Subcutaneous adipose tissue (tissue), 4 donors: Measurements from ENCODE around the gene SIK3. TPM values are rescaled to one million over a fixed set of nuclear protein-coding genes. Genes with fewer than 3 reads are reported as not detected.

Source experiments
- CTCF ChIP-seq: fragments of 450-650 bp; IDR thresholded peaks from one replicate; pipeline ENCODE4 v1.5.1; 2016; ENCODE audit warnings: low read depth, mild to moderate bottlenecking, control low read depth, antibody characterized with exemption, moderate library complexity
- total RNA-seq, 4 donors: library from RNA; depleted of rRNA; stranded (reverse); fragments of >200 nt; gene quantifications; one replicate each; pipeline ENCODE4 v1.1.0, GENCODE V29; 2016

SIK3 gene
- total RNA-seq, 4 donors from 2014 or later, result 27.7 to 44.8 (median 40.3) TPM

GRCh38 chr11:116950210-116950609, 148.0 kb downstream of the SIK3 start:
- TF ChIP-seq CTCF, result no peak

GRCh38 chr11:116948391-116948790, 149.8 kb downstream of the SIK3 start:
- TF ChIP-seq CTCF, result no peak

GRCh38 chr11:116946414-116946813, 151.8 kb downstream of the SIK3 start:
- no peak for TF ChIP-seq CTCF

- TF ChIP-seq CTCF, result no peak
Observed at GRCh38 chr11:116939499-116939898, 158.7 kb downstream of the SIK3 start.

GRCh38 chr11:116938471-116939070, 159.7 kb downstream of the SIK3 start:
- TF ChIP-seq CTCF, result no peak

- TF ChIP-seq CTCF, result no peak
Observed at GRCh38 chr11:116936754-116937446, 161.3 kb downstream of the SIK3 start.

- no peak for TF ChIP-seq CTCF
Observed at GRCh38 chr11:116935514-116935913, 162.7 kb downstream of the SIK3 start.
